Liver (tissue), 3 donors: Measurements from ENCODE around the gene CISD1.

Experiments used
- CTCF ChIP-seq: fragments of 150-350 bp; IDR thresholded peaks from 2 replicates; pipeline ENCODE4 v1.5.1; 2017; ENCODE audit warnings: improper control_type of control experiment, low read depth, low read length; ENCODE audit not compliant: missing input control
- GABPA ChIP-seq, 2 donors: IDR thresholded peaks in 1 of 2; conservative IDR thresholded peaks in 1 of 2; 2 replicates each; pipeline ENCODE4 v1.6.1; 2016; ENCODE audit warnings: antibody characterized with exemption in 2 of 2, mild to moderate bottlenecking in 1 of 2, moderate library complexity in 1 of 2
- RAD21 ChIP-seq, 2 donors: IDR thresholded peaks; 2 replicates each; pipeline ENCODE4 v1.6.1; 2016; ENCODE audit warnings: antibody characterized with exemption in 2 of 2, mild to moderate bottlenecking in 2 of 2
- donor health status: healthy.
- donor health status: healthy.

- no peak for TF ChIP-seq CTCF
- TF ChIP-seq GABPA (IDR thresholded peaks at IDR 0.05 in 1 of 2, conservative IDR thresholded peaks at IDR 0.05 in 1 of 2): no peak
- TF ChIP-seq RAD21 (IDR thresholded peaks at IDR 0.05): no peak
Observed at GRCh38 chr10:58305821-58306220, 36.9 kb downstream of the CISD1 start.
